ENCODE measurements around the gene CCDC51.

The CCDC51 gene

GRCh38 chr3:48432411-48433371 lies 7.2 kb downstream of the CCDC51 start:
- DNase-seq = no peak

GRCh38 chr3:48431224-48432029 lies 8.5 kb downstream of the CCDC51 start:
- no peak for DNase-seq

- DNase-seq = no peak
These were observed 9.2 kb downstream of the CCDC51 start for GRCh38 chr3:48430708-48431101.

GRCh38 chr3:48429960-48430707 lies 9.8 kb downstream of the CCDC51 start, which contains the start of gene PLXNB1:
Gene PLXNB1, minus strand, starts transcription at chr3:48430086. Its CDS starts 5,475 bp downstream, at chr3:48424611.
- peak; percentile 82 for DNase-seq

GRCh38 chr3:48429317-48429959 lies 10.5 kb downstream of the CCDC51 start:
- peak; percentile 60 for DNase-seq

- DNase-seq = no peak
These were observed 11.2 kb downstream of the CCDC51 start for GRCh38 chr3:48428572-48429316.

GRCh38 chr3:48428088-48428571 lies 11.8 kb downstream of the CCDC51 start:
- DNase-seq = no peak

- DNase-seq = no peak
These were observed 12.3 kb downstream of the CCDC51 start for GRCh38 chr3:48427630-48427962.

GRCh38 chr3:48426944-48427629 lies 12.8 kb downstream of the CCDC51 start:
- no peak for DNase-seq

- no peak for DNase-seq
These were observed 13.5 kb downstream of the CCDC51 start for GRCh38 chr3:48426401-48426909.

GRCh38 chr3:48425281-48425812 lies 14.6 kb downstream of the CCDC51 start:
- DNase-seq = no peak

GRCh38 chr3:48423883-48424695 lies 15.8 kb downstream of the CCDC51 start:
- DNase-seq = no peak

- DNase-seq = no peak
These were observed 16.6 kb downstream of the CCDC51 start for GRCh38 chr3:48423241-48423882.

- no peak for DNase-seq
These were observed 17.2 kb downstream of the CCDC51 start for GRCh38 chr3:48422681-48423080.

GRCh38 chr3:48422272-48422671 lies 17.6 kb downstream of the CCDC51 start:
- no peak for DNase-seq

- DNase-seq = no peak
These were observed 19.4 kb downstream of the CCDC51 start for GRCh38 chr3:48420561-48420960.

GRCh38 chr3:48419597-48419996 lies 20.3 kb downstream of the CCDC51 start:
- DNase-seq = no peak

- DNase-seq = no peak
These were observed 20.8 kb downstream of the CCDC51 start for GRCh38 chr3:48419149-48419548.

GRCh38 chr3:48418651-48419050 lies 21.3 kb downstream of the CCDC51 start:
- DNase-seq = no peak
